Kidney tubule cell (primary cell): Measurements from ENCODE around the gene PTPRE.
A peak's percentile ranks its signal among the peaks of the same experiment; 100 is the strongest.

ENCODE experiments used
- DNase-seq: peaks from one replicate; pipeline ENCODE4 v3.0.0-alpha.2; 2018; ENCODE audit warnings: low spot score

PTPRE gene

DNA sequence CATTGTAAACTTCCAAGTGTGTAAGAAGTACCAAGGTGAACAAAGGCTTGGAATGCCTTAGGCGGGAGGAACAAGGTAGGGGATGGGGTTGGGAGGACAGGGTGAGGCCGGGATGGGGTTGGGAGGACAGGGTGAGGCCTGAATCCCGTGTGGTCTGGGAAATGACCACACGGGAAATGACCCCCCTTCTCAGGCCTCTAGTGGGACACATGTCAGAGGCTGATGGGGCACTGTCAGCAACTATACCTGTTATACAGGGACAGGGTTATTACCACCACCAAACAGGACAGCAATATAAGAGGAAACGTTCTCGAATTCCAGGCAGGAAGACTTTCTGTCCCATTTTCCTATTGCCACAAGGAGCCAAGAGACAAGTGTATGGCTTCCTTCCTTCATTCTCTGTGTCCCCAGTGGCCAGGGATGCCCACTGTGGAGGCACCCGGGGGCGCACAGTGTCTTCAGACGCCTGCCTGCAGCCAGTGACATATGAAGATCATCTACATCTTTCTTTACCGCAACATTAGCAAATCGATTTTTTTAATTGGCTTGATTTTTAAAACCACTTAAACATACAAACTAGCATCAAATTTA lies 218.0 kb downstream of the PTPRE start:
- peak; percentile 22 for DNase-seq

GRCh38 chr10:128125416-128125943 lies 218.6 kb downstream of the PTPRE start:
- DNase-seq = peak; percentile 37

DNA sequence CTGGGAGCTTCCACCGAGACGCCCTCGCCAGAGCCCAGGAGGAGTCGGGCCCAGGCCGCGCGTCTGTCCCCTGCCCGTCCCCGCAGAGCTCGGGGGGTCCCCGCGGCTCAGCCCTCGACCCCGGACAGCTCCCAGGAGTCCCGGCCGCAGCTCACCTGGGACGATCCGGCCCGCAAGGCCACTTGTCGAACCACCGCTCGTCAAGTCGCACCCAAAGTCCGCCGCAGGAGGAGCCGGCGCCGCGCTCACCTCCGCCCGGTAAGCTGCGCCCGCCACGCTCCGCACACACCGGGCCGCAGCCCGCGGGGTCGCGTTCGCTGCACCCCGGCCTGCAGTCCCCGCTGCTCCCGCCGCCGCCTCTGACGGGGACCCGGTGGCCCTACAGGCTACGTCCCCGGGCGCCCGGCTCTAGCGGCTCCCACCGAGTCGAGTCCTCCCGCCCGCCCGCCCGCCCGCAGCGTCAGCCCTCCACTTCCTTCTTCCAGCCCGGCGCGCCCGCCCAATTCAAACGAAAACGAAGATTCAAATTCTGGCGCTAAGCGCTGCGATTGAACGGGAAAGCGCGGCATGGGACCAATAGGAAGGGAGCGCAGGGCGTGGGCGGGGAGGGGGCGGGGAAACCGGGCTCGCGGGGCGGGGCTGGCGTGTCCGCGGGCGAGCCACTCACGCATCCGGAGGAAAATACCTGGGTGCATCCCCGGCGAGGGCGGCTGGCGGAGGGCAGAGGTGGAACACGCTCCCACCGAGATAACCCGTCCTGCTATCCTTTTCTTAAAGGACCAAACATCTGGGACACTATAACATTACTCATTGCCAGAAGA lies 219.3 kb downstream of the PTPRE start, which contains the start of gene MKI67:
Gene MKI67 (minus strand): TSS at position 480 of the 821 bp plus-strand sequence. CDS start 756 bp downstream, outside the sequence.
- peak; percentile 93 for DNase-seq

DNA sequence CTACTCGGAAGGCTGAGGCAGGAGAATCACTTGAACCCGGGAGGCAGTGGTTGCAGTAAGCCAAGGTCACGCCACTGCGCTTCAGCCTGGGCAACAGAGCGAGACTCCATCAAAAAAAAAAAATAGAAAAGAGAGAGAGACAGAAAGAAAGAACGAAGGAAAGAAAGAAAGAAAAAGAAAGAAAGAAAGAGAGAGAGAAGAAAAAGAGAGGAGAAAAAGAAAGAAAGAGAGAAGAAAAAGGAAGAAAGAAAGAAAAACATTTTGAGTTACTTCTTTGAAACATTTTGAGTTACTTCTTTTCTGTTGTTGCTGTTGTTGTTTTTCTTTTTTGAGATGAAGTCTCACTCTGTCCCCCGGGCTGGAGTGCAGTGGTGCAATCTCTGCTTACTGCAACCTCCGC lies 221.7 kb downstream of the PTPRE start:
- no peak for DNase-seq

- DNase-seq = peak; percentile 61
These were observed 223.1 kb downstream of the PTPRE start for GRCh38 chr10:128130051-128130450.
